PC-3 (cell line): ENCODE measurements around the gene SRGN.

ENCODE experiments used
- CTCF ChIP-seq: fragments of 300-600 bp; sonication (generic); conservative IDR thresholded peaks from 2 replicates; pipeline ENCODE4 v1.5.1; 2017; ENCODE audit warnings: antibody characterized with exemption, low read depth, mild to moderate bottlenecking, low read length
- EZH2 ChIP-seq: fragments of 300-600 bp; sonication (generic); IDR thresholded peaks from one replicate; pipeline ENCODE4 v1.6.1; 2017; ENCODE audit warnings: antibody characterized with exemption, mild to moderate bottlenecking, low read length; ENCODE audit not compliant: unreplicated experiment
- EZH2phosphoT487 ChIP-seq: fragments of 300-600 bp; sonication (generic); IDR thresholded peaks from 2 replicates; pipeline ENCODE4 v1.6.1; 2018; ENCODE audit warnings: mild to moderate bottlenecking, antibody characterized with exemption, low read length, borderline replicate concordance

GRCh38 chr10:69093933-69094332, 6.0 kb downstream of the SRGN start:
- no peak for TF ChIP-seq CTCF
- no peak for TF ChIP-seq EZH2
- TF ChIP-seq EZH2phosphoT487, result no peak
